Uterus (tissue), 4 donors: ENCODE measurements around the gene H2AZ2. TPM values are rescaled to one million over a fixed set of nuclear protein-coding genes. Genes with fewer than 3 reads are reported as not detected.

Experiments
- DNase-seq, 2 donors: peaks; one replicate each; pipeline ENCODE4 v3.0.0-alpha.2; 2019 to 2020
- H3K27ac ChIP-seq, 2 donors: fragments of 200-600 bp; sonication (generic); 1 replicate in 1 of 2; 2 replicates in 1 of 2; pipeline ENCODE4 v1.5.1; 2016 to 2018
- H3K27me3 ChIP-seq, 2 donors: fragments of 200-600 bp; sonication (generic); one replicate each; pipeline ENCODE4 v1.5.1; 2018 to 2019; ENCODE audit warnings: control low read depth in 1 of 2
- H3K36me3 ChIP-seq, 2 donors: fragments of 200-600 bp; sonication (generic); one replicate each; pipeline ENCODE4 v1.5.1; 2019; ENCODE audit warnings: control low read depth in 1 of 2
- H3K4me1 ChIP-seq, 2 donors: fragments of 200-600 bp; sonication (generic); one replicate each; pipeline ENCODE4 v1.5.1; 2018 to 2019; ENCODE audit warnings: control low read depth in 1 of 2
- H3K4me3 ChIP-seq, 2 donors: fragments of 200-600 bp; sonication (generic); 1 replicate in 1 of 2; 2 replicates in 1 of 2; pipeline ENCODE4 v1.5.1; 2018 to 2019; ENCODE audit warnings: mild to moderate bottlenecking in 1 of 2
- H3K9me3 ChIP-seq, 2 donors: fragments of 200-600 bp; sonication (generic); one replicate each; pipeline ENCODE4 v1.5.1; 2019; ENCODE audit warnings: control low read depth in 1 of 2
- CTCF ChIP-seq, 4 experiments: fragments of 200-600 bp in 2 of 4; fragments of 450-650 bp in 2 of 4; sonication (generic) in 2 of 4; IDR thresholded peaks; one replicate each; pipeline ENCODE4 v1.5.1; 2016 to 2019; ENCODE audit warnings: antibody characterized with exemption in 4 of 4, mild to moderate bottlenecking in 2 of 4, moderate library complexity in 1 of 4
- POLR2A ChIP-seq, 2 donors: fragments of 450-650 bp; IDR thresholded peaks; one replicate each; pipeline ENCODE4 v1.6.1; 2016; ENCODE audit warnings: antibody characterized with exemption in 2 of 2, mild to moderate bottlenecking in 1 of 2, moderate library complexity in 1 of 2
- intact Hi-C: fragments of 100-400 bp; cut with DNase I; formaldehyde crosslinking; loops from one replicate; pipeline ENCODE4 v1.15.1; 2023; ENCODE audit warnings: low total_unique reads
- total RNA-seq, 4 donors: library from RNA; depleted of rRNA in 3 of 4; stranded (reverse); fragments of >200 nt in 3 of 4; gene quantifications; one replicate each; pipeline versions ENCODE4 v1.1.0 to v1.2.4, GENCODE V29; 2014 to 2023
- donor health status: DM: yes; HTN: yes; CAD: no.

H2AZ2 gene
- total RNA-seq, 4 donors from 2014 or later, result 77.9 to 270 (median 212) TPM

DNA sequence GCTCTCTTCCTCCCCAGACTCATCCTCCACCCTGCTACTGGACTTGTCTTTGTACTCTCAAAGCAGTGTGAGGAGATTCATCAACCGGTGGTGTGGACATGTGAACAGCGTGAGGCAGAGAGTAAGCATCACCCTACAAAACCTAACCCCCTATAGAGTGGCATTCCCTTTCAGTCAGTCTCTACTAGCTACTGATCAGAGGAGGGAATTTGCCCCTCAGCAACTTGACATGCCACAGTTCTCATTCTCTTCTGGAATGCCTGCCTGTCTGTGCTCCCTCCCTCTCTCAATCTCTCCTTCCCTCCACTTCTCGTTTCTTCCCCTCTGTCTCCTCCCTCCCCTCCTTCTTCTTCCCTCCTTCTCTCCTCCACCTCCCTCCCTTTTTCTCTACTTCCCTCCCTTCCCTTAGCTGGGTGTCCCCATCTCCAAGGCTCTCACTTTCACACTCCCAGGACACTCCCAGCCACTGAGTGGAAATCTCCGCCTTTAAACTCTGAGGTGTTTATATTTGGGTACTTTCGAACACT, 24.6 kb downstream of the H2AZ2 start:
- Histone ChIP-seq H3K9me3 (no peaks in the 10 kb centered on the region), H3K4me1 (no peaks in the 10 kb centered on the region), H3K4me3 (no peak overlapping the region), H3K27ac (no peak overlapping the region), H3K36me3 (no peaks in the 10 kb centered on the region), H3K27me3 (no peaks in the 10 kb centered on the region)
- intact Hi-C loops, result no loop called here
- no peak for TF ChIP-seq CTCF (IDR thresholded peaks at IDR 0.05)
- no peak for TF ChIP-seq POLR2A (IDR thresholded peaks at IDR 0.05)
- no peak for DNase-seq

DNA sequence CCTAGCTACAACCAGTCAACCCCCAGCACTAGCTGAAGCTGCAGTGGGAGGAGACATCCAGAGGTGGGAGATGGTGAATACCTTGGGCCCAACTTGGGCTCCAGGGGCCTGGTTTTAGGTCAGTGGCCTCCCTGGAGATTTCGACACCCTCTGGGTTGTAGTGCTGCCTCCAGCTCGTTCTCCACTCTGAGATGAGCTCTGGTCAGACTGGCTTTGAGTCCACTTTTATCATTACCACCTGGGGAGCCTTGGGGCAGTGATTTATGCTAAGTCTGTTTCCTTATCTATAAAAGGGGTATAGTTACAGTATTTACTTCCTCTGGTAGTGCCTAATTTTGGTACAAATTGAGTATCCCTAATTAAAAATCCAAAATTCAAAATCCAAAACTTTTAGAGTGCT, 28.6 kb downstream of the H2AZ2 start:
- Histone ChIP-seq H3K27ac (no peak overlapping the region), H3K36me3 (no peaks in the 10 kb centered on the region), H3K4me1 (no peaks in the 10 kb centered on the region), H3K9me3 (no peaks in the 10 kb centered on the region), H3K27me3 (no peaks in the 10 kb centered on the region), H3K4me3 (no peak overlapping the region)
- no peak for DNase-seq
- intact Hi-C loops, result no loop called here
- TF ChIP-seq CTCF (IDR thresholded peaks at IDR 0.05), result no peak
- no peak for TF ChIP-seq POLR2A (IDR thresholded peaks at IDR 0.05)

- Histone ChIP-seq H3K27ac (no peak overlapping the region), H3K9me3 (no peaks in the 10 kb centered on the region)
- intact Hi-C loops, result no loop called here
Measured at GRCh38 chr7:44814919-44815318, 33.0 kb downstream of the H2AZ2 start.

DNA sequence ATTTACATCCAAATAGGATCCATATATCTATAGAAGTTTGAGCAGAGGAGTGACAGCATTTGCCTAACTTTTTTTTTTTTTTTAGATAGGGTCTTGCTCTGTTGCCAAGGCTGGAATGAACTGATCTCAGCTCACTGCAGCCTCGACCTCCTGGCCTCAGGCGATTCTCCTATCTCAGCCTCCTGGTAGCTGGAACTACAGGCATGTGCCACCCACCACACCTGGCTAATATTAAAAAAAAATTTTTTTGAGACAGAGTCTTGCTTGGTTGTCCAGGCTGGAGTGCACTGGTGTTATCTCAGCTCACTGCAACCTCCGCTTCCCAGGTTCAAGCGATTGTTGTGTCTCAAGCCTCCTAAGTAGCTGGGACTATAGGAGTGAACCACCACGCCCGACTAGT, 36.3 kb downstream of the H2AZ2 start:
- no peaks in the 10 kb centered on the region for H3K36me3 ChIP-seq
- DNase-seq, result no peak
- H3K4me1 ChIP-seq, result no peaks in the 10 kb centered on the region
- H3K4me3 ChIP-seq, result no peak overlapping the region
- H3K27me3 ChIP-seq, result no peaks in the 10 kb centered on the region
- no peaks in the 10 kb centered on the region for H3K9me3 ChIP-seq
- intact Hi-C loops, result no loop called here
- TF ChIP-seq CTCF (IDR thresholded peaks at IDR 0.05) (no peak), POLR2A (IDR thresholded peaks at IDR 0.05) (no peak)
- H3K27ac ChIP-seq, result no peak overlapping the region

More at GRCh38 chr7:44814919-44815318, 33.0 kb downstream of the H2AZ2 start:
- DNase-seq, result no peak
- H3K4me1 ChIP-seq, result no peaks in the 10 kb centered on the region
- no peaks in the 10 kb centered on the region for H3K27me3 ChIP-seq
- H3K4me3 ChIP-seq, result no peak overlapping the region
- H3K36me3 ChIP-seq, result no peaks in the 10 kb centered on the region
- TF ChIP-seq CTCF (IDR thresholded peaks at IDR 0.05), result no peak
- no peak for TF ChIP-seq POLR2A (IDR thresholded peaks at IDR 0.05)

DNA sequence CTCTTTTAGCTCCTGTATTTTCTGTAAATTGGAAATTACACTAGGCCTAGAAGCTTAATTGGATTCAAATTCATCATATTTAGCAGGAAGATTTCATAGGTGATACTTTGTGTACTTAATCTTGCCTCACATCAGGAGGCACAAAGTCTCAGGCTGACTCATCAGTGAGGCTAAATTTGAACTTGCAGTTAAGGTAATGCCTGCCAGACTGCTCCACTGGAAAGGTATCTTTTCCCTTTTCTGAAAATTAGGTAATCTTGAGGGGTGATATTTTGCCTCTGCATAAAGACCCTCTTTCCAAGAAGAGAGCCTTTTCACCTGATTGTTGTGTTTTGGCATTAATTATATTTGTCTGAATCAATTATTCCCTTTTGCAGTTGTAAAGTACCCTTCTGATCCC, 36.8 kb downstream of the H2AZ2 start:
- Histone ChIP-seq H3K27ac (no peak overlapping the region), H3K36me3 (no peaks in the 10 kb centered on the region), H3K27me3 (no peaks in the 10 kb centered on the region), H3K4me3 (no peak overlapping the region), H3K4me1 (no peaks in the 10 kb centered on the region), H3K9me3 (no peaks in the 10 kb centered on the region)
- no peak for DNase-seq
- intact Hi-C loops, result no loop called here
- TF ChIP-seq CTCF (IDR thresholded peaks at IDR 0.05), result no peak
- TF ChIP-seq POLR2A (IDR thresholded peaks at IDR 0.05), result no peak
